GM12873 (cell line): ENCODE measurements around the gene MANBA.

Experiments used
- CTCF ChIP-seq: IDR thresholded peaks from 2 replicates; pipeline ENCODE4 v1.5.1; 2012; ENCODE audit warnings: low read depth, mild to moderate bottlenecking, moderate library complexity, low read length, control low read depth; ENCODE audit not compliant: insufficient read depth; ENCODE audit errors: missing control alignments

MANBA gene

GRCh38 chr4:102792361-102792936 is 31.7 kb upstream of the MANBA start:
- TF ChIP-seq CTCF = no peak

GRCh38 chr4:102791318-102791835 is 30.6 kb upstream of the MANBA start:
- TF ChIP-seq CTCF = no peak

GRCh38 chr4:102789317-102789717 is 28.5 kb upstream of the MANBA start:
- no peak for TF ChIP-seq CTCF

- TF ChIP-seq CTCF = no peak
Measured at GRCh38 chr4:102787944-102788343, 27.2 kb upstream of the MANBA start.

- TF ChIP-seq CTCF = no peak
Measured at GRCh38 chr4:102787096-102787881, 26.5 kb upstream of the MANBA start.

GRCh38 chr4:102786279-102786678 is 25.5 kb upstream of the MANBA start:
- TF ChIP-seq CTCF = no peak

GRCh38 chr4:102783006-102783405 is 22.2 kb upstream of the MANBA start:
- no peak for TF ChIP-seq CTCF
